ENCODE measurements around the gene ME3.

Gene ME3

DNA sequence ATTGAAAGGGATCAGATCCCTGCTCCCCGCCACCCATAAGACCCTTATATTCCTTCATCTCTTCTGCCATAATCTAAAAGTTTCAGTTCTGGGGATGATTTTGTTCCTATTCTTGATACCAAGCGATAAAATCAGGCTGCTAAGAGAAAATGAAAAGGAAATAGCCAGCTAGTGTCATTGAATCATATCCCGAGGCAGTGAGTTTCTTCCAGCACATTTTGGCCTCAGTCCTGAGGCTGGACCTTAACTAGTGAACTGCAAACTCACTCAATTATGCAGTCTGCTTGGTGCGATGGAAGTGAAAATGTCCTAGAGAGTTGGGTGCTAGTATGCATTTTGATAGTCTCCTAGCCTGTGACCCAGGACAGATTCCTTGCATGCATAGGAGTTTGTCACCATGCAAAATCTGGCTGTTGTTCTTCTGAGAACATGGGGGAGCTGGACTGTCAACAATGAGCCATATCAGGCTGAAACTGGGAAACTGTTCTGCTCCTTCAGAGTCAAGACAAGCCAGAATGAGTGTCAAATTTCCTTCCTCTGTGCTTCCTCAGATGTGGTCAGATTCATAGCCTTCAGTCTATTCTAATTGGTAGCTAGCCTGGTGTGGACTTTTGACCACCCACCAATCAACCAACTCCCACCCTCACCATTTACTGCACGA lies 194.8 kb downstream of the ME3 start:
- H3K4me1 Mint-ChIP-seq (ENCODE audit: low read depth): no peaks in the 10 kb centered on the region
- H3K4me3 Mint-ChIP-seq: no peak overlapping the region
- H3K27ac Mint-ChIP-seq: no peak overlapping the region

DNA sequence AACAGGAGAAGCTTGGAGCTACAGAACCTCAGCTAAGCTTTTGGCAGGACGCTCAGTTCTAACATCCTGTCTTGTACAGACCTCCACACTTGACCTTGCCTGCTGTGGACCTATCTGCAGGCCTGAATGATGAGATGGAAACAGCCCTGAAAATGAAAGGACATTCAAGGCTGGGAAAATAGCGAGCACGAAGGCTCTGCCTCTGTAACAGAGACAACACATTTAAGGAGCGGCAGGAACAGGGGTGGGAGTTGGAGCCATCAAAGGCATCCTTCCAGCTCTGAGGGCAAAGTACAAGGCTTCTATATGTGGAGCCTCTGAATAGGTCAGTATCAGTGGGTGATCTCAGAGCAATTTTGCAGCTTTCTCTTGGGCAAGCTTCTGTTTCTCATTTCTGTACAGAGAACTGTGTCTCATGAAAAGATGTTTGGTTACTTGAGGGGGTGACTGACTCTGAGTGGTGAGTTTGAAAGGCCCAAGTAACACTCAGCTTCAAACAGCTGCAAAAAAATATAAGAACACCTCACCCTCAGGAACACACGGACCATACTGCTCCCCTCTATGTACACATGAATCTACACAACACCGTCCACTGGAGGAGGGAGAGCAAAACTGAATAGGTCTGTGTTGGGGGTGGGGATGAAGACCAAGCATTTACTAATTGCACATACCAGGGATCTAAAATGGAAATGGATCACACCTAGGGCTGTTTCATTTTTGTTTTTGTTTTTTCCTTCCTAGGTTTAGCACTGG lies 196.1 kb downstream of the ME3 start:
- no peaks in the 10 kb centered on the region for H3K27me3 Mint-ChIP-seq (ENCODE audit: low read depth)
- no peak overlapping the region for H3K27ac Mint-ChIP-seq
- no peaks in the 10 kb centered on the region for H3K9me3 Mint-ChIP-seq
- H3K4me3 Mint-ChIP-seq: no peak overlapping the region
- no peaks in the 10 kb centered on the region for H3K36me3 Mint-ChIP-seq (ENCODE audit: low read depth)
- no peaks in the 10 kb centered on the region for H3K4me1 Mint-ChIP-seq (ENCODE audit: low read depth)

More for the DNA sequence above, 194.8 kb downstream of the ME3 start:
- H3K36me3 Mint-ChIP-seq (ENCODE audit: low read depth): no peaks in the 10 kb centered on the region
- H3K9me3 Mint-ChIP-seq: no peaks in the 10 kb centered on the region
- H3K27me3 Mint-ChIP-seq (ENCODE audit: low read depth): no peaks in the 10 kb centered on the region

DNA sequence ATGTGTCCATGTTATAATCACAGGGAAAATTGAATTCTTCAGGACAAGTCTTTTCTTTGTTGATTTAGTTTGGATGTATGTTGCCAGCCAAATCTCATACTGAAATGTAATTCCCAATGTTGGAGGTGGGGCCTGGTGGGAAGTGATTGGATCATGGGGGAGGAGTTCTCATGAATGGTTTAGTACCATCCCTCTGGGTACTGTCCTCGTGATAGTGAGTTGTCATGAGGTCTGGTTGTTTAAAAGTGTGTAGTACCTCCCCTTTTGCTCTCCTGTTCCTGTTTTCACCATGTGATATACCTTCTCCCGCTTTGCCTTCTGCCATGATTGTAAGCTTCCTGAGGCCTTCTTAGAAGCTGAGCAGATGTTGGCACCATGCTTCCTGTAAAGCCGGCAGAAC lies 197.4 kb downstream of the ME3 start:
- H3K36me3 Mint-ChIP-seq (ENCODE audit: low read depth): no peaks in the 10 kb centered on the region
- H3K27ac Mint-ChIP-seq: no peak overlapping the region
- no peaks in the 10 kb centered on the region for H3K9me3 Mint-ChIP-seq
- no peaks in the 10 kb centered on the region for H3K27me3 Mint-ChIP-seq (ENCODE audit: low read depth)
- H3K4me3 Mint-ChIP-seq: no peak overlapping the region
- H3K4me1 Mint-ChIP-seq (ENCODE audit: low read depth): peaks cover 3% of the 10 kb centered on the region

DNA sequence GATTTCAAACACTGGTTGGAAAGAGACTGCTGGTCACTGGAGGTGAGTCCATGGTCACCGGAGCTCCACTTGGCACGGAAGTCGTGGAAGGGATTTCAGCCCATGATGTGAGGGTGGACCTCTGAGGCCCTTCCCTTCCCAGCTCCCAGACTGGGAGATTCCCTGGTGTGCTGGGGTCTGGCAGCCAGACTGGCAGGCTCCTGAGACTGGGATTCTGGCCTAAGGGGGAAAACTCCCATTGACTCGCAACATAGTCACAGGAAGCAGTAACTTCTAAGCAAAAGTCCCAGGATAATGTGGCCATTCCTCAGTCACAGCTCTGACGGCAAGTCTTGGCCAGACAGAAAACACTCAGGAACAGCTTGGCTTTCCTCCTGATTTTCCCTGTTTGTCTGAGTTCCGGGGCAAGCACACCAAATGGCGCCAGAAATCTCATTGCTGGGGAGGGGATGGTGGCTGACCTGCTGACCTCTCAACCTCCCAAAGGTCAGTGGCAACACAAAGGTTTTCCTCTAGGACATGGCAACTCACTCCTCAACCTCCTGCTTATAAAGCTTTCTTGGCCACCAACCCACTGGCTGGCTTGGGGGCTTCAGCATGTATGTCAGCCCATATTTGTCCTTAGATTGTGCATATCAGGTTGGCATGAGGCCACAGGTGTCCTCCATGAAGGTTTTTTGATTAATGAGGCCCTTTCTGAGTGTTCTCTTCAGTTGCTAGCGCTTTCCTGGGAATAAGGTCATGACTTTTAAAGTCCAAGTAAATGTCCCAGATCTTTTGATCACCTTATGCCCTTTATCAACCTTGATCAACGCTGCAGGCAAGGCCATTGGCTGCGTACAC lies 198.2 kb downstream of the ME3 start:
- Mint-ChIP-seq H3K4me3 (no peak overlapping the region), H3K27me3 (ENCODE audit: low read depth) (no peaks in the 10 kb centered on the region), H3K4me1 (ENCODE audit: low read depth) (peaks cover 3% of the 10 kb centered on the region), H3K36me3 (ENCODE audit: low read depth) (no peaks in the 10 kb centered on the region), H3K9me3 (no peaks in the 10 kb centered on the region), H3K27ac (no peak overlapping the region)

DNA sequence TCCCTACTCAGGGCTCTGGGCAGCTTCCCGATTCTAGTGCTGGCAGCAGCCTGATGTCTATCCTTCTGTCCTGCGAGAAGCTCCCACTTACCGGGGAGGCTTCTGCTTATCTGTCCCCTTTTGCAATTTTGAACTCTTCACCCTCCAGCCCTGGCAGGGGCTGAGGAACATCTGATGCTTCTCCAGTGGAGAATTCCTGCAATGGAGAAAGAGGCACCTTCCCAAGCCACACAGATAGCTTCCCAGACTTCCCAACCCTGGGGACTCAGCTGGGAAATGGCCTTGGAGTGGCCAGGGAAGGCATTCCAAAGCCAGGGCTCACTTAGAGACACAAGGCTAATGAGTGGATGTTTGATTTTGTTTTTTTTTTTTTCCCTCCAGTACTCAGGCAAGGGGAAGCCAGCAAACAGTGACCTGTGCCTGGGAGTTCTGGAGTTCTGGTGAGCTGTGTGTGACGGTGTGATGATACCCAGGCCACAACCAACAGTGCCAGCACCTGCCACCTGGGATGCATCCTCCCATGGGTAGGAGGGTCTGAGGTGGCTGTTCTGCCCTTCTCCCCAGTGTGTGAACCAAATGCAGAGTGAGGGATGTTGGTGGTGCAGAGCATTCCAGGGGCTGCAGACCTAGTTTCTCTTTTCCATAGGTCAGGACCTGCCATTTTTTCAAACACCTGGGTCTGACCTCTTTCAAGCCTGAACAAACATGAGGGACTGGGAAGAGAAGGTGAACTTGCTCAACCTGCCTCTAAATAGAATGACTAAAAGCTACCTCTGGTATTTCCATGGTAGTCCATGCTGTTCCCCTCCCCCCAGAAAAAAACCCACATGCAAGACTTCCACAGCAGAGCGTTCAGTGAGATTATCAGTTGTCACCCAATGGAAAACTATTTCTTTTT lies 202.7 kb downstream of the ME3 start:
- Mint-ChIP-seq H3K9me3 (no peaks in the 10 kb centered on the region), H3K4me3 (no peak overlapping the region), H3K27me3 (ENCODE audit: low read depth) (no peaks in the 10 kb centered on the region), H3K36me3 (ENCODE audit: low read depth) (no peaks in the 10 kb centered on the region), H3K27ac (no peak overlapping the region), H3K4me1 (ENCODE audit: low read depth) (peaks cover 3% of the 10 kb centered on the region)

DNA sequence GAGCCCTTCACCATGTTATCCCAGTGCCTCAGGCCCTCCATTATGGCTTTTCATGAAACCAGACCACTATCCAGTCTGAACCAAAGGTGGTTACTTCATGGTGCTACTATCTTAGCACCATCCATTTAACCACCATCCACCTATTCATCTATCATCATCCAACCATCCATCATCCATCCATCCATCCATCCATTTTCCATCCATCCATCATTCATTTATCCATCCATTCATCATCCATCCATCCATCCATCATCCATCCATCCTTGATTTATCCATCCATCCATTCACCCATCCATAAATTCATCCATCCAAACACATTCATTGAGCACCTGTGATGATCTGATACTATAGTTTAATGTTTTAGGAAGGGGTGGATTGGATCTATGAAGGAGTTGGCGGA lies 204.2 kb downstream of the ME3 start:
- H3K27me3 Mint-ChIP-seq (ENCODE audit: low read depth): no peaks in the 10 kb centered on the region
- no peaks in the 10 kb centered on the region for H3K9me3 Mint-ChIP-seq
- no peaks in the 10 kb centered on the region for H3K36me3 Mint-ChIP-seq (ENCODE audit: low read depth)
- H3K4me3 Mint-ChIP-seq: no peak overlapping the region
- no peak overlapping the region for H3K27ac Mint-ChIP-seq
- H3K4me1 Mint-ChIP-seq (ENCODE audit: low read depth): peaks cover 3% of the 10 kb centered on the region

DNA sequence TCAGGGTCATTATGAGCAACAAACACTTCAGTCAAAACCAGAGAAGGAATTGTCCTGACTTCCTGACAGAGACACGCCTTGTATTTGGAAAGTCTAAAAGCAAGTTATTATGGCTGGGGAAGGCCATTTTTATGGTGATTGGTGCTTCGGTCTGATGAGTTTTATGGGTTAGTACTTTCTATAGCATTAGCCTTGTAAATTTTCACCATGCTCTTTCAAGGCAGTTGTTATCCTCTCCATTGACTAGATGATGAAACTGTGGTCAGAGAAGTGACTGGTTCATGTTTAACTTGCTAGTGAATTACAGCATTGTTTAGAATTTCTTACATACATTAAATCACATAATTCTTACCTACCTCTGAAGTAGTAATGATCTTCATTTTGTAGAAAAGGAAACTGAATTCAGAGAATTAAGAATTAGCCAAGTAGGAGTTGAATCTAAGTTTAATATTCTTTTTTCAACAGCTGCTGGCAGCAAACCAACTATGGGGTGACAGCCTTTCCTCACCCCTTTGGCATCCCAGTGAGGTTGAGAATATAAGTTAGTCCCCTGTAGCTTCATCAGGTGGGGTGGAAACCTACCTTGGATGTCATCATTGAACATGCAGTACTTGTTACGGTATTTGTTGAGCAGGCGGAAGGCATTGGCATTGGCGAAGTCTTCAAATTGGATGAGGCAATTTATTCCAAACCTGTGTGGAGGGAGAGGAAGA lies 207.8 kb downstream of the ME3 start:
- H3K27me3 Mint-ChIP-seq (ENCODE audit: low read depth): no peaks in the 10 kb centered on the region
- H3K27ac Mint-ChIP-seq: no peak overlapping the region
- H3K4me1 Mint-ChIP-seq (ENCODE audit: low read depth): peaks cover 4% of the 10 kb centered on the region
- no peak overlapping the region for H3K4me3 Mint-ChIP-seq
- no peaks in the 10 kb centered on the region for H3K9me3 Mint-ChIP-seq
- no peaks in the 10 kb centered on the region for H3K36me3 Mint-ChIP-seq (ENCODE audit: low read depth)

DNA sequence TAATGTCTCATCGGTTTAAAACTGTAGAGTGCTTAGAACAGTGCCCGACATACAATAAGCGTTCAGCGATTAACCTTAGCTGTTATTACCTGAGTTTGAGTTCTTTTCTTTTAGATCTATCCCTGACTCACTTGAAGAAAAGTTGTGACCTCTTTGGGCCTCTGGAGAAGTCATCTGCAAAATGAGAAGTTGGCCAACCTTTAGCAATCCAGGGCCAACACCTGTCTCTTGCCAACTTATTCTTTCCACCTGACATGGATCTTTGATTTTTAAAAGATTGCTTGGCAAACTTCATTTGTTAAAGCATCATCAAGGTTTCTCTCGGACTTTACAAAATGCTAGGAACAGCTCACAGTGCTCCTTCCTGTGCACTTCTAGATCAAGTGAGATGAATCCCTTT lies 208.5 kb downstream of the ME3 start:
- Mint-ChIP-seq H3K9me3 (no peaks in the 10 kb centered on the region), H3K4me1 (ENCODE audit: low read depth) (peaks cover 4% of the 10 kb centered on the region), H3K36me3 (ENCODE audit: low read depth) (no peaks in the 10 kb centered on the region), H3K27me3 (ENCODE audit: low read depth) (no peaks in the 10 kb centered on the region), H3K4me3 (no peak overlapping the region), H3K27ac (no peak overlapping the region)

DNA sequence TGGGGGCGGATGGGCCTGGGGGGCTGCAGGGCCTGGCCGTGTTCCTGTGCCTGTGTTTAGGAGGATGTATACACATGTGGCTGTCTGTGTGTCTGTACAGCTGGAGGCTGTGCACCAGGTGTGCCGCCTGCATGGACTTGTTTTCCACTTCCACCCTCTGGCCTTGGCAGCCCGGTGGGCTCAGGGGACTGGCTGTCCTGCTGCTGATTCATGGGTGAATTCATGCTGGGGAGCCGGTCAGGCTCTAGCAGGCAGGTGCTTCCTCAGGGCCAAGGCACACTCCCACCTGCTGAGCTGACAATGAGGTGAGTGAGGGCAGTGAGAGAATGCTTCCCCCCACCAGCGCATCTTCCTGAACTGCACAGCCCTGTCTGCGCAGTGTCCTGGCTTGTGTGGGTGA lies 209.3 kb downstream of the ME3 start:
- Mint-ChIP-seq H3K36me3 (ENCODE audit: low read depth) (no peaks in the 10 kb centered on the region), H3K27me3 (ENCODE audit: low read depth) (no peaks in the 10 kb centered on the region), H3K27ac (no peak overlapping the region), H3K9me3 (no peaks in the 10 kb centered on the region), H3K4me1 (ENCODE audit: low read depth) (peaks cover 4% of the 10 kb centered on the region), H3K4me3 (no peak overlapping the region)

DNA sequence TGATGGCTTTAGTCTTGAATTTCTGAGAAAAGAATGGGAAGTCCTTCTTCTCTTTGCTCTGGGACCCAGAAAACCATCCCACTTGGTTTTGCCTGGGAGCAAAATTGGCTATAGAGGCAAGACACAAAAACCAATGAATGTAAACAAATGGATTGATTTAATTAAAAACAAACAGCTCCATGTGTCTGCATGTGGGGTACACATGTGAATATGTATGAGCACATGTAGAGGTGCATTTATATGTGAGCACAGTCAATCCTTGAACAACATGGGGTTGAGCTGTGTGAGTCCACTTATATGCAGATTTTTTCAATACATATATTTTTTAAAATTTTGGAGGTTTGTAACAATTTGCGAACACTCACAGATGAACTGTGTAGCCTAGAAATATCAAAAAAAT lies 210.5 kb downstream of the ME3 start:
- Mint-ChIP-seq H3K36me3 (ENCODE audit: low read depth) (no peaks in the 10 kb centered on the region), H3K27ac (no peak overlapping the region), H3K4me3 (no peak overlapping the region), H3K4me1 (ENCODE audit: low read depth) (peaks cover 4% of the 10 kb centered on the region), H3K9me3 (no peaks in the 10 kb centered on the region), H3K27me3 (ENCODE audit: low read depth) (no peaks in the 10 kb centered on the region)

DNA sequence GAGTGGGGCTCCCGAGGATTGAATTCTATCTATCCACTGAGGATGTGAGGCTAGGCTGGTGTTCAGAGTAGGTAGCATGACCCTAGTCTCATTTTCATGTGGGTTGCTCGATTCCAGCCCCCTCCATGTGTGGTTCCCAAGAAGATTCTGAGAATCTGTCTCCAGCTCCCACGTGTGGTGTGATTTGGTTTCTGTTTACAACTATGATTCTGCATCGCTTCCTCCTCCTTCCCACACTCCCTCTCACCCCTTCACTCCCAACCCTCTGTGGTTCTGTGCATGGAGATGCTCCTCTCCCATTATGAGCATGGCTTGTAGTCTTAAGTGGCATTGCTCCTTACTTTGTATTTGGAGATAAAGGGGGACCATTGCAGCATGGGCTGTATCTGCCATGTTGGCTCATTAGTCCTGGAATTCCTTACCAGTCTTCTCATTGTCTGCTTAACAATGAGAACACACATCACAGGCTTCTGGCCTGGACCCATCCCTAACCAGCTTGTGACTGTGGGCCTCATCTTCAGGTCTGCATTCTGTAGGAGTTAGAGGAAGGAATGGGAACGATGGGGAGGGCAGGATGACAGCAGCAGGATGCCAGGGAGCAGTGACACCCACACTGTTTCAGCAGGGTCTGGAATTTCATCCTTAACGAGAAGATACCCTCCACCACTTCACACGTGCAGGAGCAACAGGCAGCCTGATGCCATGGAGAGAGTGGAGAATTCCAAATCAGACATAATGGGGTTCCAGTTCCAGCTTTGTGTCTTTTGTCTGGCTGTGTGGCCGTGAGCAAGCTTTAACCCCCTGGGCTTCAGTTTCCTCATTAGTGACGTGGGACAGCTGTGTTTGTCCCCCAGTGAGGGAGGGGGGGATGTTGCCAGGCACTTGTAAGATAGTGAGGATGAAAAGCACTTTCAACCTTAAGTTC lies 211.7 kb downstream of the ME3 start:
- Mint-ChIP-seq H3K36me3 (ENCODE audit: low read depth) (no peaks in the 10 kb centered on the region), H3K27ac (no peak overlapping the region), H3K4me3 (no peak overlapping the region), H3K4me1 (ENCODE audit: low read depth) (peaks cover 12% of the 10 kb centered on the region), H3K27me3 (ENCODE audit: low read depth) (no peaks in the 10 kb centered on the region), H3K9me3 (no peaks in the 10 kb centered on the region)

DNA sequence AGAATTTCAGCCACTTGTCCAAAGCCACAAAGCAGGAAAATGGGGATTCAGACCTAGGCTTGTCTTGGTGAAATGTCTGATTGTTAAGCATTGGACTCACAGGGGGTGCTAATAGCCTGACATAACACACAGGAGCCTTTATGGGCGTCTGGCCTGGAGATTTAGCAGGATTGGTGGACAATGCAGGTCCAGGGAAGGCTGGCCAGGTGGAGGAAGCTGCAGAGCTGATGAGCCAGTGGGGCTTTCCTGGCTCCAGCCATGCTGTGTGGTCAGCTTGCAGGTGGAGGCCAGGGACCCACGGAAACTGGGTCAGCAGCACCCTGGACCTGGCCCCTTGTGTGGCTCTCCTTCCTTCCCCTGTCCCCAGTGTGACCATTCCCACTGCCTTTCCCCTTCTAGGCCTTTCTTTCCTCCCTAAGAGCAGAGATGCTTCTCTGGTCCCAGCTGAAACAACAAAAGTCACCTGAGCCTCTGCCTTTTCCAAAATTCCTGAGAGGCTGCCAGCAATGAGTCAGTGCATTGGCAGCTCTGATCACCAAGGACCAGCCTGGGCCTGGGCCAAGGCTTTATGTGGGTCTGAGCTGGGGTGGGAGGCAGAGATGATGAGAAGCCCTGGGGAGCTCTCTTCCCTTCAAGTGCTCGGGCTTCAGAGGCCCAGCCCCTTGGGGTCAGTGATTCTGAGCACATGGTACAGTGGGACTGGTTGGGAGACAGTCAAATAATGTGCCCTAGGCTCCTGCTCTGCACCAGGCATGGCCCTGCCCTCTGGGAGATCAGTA lies 212.5 kb downstream of the ME3 start:
- H3K27ac Mint-ChIP-seq: no peak overlapping the region
- peaks cover 12% of the 10 kb centered on the region for H3K4me1 Mint-ChIP-seq (ENCODE audit: low read depth)
- no peaks in the 10 kb centered on the region for H3K36me3 Mint-ChIP-seq (ENCODE audit: low read depth)
- no peaks in the 10 kb centered on the region for H3K9me3 Mint-ChIP-seq
- no peak overlapping the region for H3K4me3 Mint-ChIP-seq
- H3K27me3 Mint-ChIP-seq (ENCODE audit: low read depth): no peaks in the 10 kb centered on the region

Data from T-helper 1 cell treated with Interleukin-12 subunit alpha and Interleukin-12 subunit beta and Interleukin-4 antibody, amounts not matched to agents 30 μg/mL and 1 μg/mL, for 36 hours (primary cell).